Hematopoietic multipotent progenitor cell (in vitro differentiated cells): Measurements from ENCODE around the gene PHF10. TPM values are rescaled to one million over a fixed set of nuclear protein-coding genes. Genes with fewer than 3 reads are reported as not detected.

Experiments
- total RNA-seq: library from RNA; depleted of rRNA; stranded (reverse); fragments of >200 nt; gene quantifications from one replicate; pipeline ENCODE4 v1.2.3, GENCODE V29; 2012

The PHF10 gene
- total RNA-seq, 1 donor = 13.5 TPM

Other genes with a start within 250 kb of the PHF10 start
- 28.0 TPM for gene WDR27, start 22.5 kb downstream of the PHF10 start, total RNA-seq
- 15.1 TPM for gene C6orf120, start 22.4 kb downstream of the PHF10 start, total RNA-seq
- 2.7 TPM for gene DYNLT2, start 27.1 kb upstream of the PHF10 start, total RNA-seq
- 20.2 TPM for gene ERMARD, start 27.1 kb upstream of the PHF10 start, total RNA-seq